Left renal cortex interstitium (tissue), 4 donors: ENCODE measurements around the gene DLGAP1. TPM values are rescaled to one million over a fixed set of nuclear protein-coding genes. Genes with fewer than 3 reads are reported as not detected.
"Not testable (repeated sequence)": the region's sequence is repeated elsewhere in the genome, so short reads cannot be mapped to it uniquely, and the experiment has no call there.

Experiments used
- DNase-seq, 4 donors: peaks; one replicate each; pipeline ENCODE4 v3.0.0-alpha.2; 2013; ENCODE audit warnings: low read depth in 4 of 4, low spot score in 2 of 4, missing footprints in 1 of 4
- polyA plus RNA-seq, 4 donors: library from polyadenylated mRNA; unstranded; fragments of 120-200 nt; gene quantifications; one replicate each; pipeline ENCODE4 v1.2.1, GENCODE V29; 2013; ENCODE audit not compliant: insufficient read length in 4 of 4

The DLGAP1 gene
- polyA plus RNA-seq, 4 donors, result 4.1 to 5.3 (median 4.9) TPM

DNA sequence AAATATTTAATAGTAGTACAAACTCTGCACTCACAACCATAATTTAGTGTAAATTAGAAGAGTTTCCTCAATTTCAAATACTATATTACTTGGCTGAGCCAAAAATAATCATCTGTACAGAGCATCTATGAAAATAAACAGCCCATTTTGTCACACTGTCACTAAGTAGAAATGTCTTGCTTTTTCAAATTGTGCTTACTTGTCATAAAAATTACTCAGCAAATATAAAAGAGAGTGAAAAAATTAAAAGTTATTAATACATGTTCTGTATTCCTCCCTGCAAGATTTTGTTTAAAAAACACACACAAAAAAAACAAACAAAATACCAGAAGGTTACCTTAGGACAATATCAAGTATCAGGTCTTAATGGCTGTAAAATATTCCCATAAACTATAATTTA lies 155.7 kb downstream of the DLGAP1 start:
- no peak for DNase-seq

DNA sequence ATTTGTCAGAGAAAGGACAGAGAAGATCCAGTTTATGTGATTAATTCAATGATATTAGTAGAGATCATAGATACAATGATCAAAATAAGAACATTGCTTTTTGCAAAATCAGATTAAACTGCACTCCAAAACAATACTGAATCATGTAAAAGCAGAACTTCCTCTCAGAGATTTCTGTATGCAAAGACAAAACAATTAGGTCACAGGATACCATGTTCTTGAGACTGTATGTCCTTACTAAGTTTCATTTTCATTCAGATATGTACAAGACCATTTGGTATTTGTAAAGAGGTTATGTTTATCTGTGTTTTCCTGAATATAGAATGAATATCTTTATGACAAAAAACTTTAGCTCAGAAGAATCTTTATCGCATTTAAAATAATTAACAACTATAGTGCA lies 161.8 kb downstream of the DLGAP1 start:
- DNase-seq, result no peak

DNA sequence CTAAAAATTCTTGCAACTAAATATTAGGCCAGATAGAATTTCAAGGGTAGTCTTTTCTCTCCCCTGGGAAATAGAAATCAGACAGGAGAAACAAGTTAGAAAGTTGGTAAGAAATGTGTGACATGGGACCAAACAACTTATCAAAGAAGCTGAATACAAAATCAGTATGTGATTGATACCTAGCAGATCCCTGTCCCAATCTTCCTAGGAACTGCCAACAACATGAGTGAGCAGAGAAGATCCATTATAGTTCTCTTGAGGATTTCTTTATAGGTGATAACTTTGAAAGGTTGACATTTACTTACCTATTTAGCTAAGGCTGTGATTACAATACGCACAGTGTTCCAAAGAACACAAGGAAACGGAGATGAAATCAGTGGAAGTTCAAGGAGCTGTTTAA lies 162.4 kb downstream of the DLGAP1 start:
- no peak for DNase-seq

DNA sequence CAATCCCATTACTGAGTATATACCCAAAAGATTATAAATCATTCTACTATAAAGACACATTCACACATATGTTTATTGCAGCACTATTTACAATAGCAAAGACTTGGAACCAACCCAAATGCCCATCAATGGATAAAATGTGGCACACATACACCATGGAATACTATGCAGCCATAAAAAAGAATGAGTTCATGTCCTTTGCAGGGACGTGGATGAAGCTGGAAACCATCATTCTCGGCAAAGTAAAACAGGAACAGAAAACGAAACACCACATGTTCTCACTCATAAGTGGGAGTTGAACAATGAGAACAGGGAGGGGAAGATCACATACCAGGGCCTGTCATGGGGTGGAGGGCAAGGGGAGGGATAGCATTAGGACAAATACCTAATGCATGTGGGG lies 167.8 kb downstream of the DLGAP1 start:
- not testable (repeated sequence) for DNase-seq

DNA sequence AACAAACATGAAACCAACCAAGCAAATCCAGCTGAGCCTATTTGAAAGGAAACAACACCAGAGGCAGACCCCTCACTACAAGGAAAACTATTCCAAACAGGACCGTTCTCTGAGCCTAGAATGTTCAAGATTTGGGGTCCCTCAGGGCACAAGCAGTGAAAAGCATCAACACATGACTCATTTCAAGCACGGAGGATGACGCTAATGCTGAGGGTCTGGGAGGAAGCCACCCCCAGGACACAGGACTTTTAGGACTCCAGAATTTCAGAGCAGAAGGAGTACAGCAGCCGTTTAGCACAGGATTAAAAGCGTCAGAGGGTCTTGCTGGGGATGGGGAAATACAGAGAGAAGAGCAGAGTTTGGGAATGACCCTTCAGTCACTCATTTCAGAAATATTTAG lies 168.9 kb downstream of the DLGAP1 start:
- DNase-seq, result no peak

DNA sequence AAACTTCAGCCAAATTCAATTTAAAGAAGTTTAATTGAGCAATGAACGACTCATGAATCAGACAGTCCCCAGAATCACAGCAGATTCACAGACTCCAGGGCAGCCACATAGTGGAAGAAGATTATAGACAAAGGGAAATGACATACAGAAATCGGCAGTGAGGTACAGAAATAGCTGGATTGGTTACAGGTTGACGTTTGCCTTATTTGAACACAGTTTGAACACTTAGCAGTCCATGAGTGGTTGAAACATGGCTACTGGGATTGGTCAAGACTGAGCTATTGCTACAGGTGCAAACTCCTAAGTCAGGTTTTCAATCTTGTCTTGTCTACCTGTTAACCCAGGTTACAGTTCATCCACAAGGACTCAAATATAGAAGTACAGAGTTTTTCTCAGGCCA lies 169.6 kb downstream of the DLGAP1 start:
- DNase-seq, result no peak

DNA sequence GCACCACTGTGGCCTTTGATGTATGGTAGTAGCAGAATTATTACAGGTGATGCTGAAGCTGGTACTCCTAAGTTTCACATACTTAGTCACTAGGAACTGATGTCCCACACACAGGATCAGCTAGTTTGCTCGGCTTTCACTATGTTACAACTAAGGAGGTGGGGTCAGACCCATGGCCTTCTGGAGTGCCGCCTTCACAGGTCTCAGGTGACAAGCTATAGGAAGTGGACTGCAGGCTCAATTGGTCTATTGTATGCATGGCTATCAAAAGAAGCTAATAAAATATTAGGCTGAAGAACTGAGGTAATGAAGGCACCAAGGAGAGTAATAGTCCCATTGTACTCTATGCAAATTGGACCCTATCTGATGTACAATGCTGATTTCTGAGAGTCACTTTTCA lies 170.6 kb downstream of the DLGAP1 start:
- no peak for DNase-seq

DNA sequence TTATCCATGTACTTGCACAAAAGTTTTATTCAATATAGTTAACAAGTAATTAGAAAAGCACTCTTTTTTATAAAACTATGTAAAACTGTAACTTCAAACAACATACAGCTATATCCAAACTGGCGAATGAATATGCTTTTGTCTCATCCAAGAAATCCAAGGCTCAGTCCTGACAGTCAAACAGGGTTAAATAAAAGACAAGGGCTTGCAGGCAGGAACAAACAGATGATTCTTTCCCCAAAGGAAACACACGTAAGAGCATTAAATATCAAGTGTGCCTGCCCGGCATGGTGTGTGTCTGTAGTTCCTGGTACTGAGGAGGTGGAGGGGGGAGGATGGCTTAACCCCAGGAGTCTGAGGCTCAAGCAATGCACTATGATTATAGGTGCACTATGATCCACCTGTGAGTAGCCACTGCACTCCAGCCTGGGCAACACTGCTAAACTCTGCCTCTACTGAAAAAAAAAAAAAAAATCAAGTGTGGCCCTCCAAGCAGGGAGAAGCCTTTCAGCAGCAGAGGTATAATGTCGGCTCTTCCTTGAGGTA lies 171.3 kb downstream of the DLGAP1 start:
- DNase-seq, result no peak

DNA sequence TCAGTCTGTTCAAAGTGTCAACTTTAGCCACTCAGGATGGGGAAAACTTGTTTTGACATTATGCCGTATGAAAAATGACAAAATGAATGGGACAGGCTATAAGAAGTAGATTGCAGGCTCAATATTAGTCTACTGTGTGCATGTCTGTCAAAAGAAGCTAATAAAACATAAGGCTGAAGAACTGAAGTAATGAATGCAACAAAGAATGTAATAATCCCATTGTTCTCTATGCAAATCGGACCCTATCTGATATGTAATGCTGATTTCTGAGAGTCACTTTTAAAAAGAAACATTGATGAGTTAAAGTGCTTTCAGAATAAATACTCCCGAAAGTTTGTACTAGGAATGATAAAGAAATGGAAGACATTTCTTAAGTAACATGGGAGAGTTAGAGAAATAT lies 172.2 kb downstream of the DLGAP1 start:
- no peak for DNase-seq

DNA sequence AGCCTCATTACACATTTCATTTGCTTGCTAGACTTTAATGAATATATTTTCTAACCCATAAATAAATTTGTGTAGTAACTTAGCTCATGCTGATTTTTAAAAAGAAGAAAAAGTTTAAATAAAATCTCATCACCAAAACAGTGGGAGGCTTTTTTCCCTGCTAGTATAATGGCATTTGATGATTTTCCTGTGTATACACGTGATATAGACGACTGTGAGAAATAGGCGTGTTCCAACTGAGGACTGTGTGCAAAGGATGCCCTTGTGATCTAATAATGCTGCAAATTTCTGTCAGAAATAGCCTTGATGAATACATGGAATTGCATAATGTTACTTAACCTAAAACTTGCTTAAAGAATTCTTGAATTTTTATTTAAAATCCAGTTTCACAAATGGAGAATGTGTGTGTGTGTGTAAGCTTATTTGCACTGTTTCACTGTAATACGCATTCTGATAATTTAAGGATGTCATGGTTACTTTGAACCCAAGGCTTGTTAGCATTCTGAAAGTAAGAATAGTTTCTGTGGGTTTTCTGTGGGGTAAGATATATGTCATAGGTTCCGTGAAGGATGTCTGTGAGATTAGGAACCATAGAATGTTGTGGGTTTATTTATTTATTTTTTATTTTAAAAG lies 178.0 kb downstream of the DLGAP1 start:
- no peak for DNase-seq

DNA sequence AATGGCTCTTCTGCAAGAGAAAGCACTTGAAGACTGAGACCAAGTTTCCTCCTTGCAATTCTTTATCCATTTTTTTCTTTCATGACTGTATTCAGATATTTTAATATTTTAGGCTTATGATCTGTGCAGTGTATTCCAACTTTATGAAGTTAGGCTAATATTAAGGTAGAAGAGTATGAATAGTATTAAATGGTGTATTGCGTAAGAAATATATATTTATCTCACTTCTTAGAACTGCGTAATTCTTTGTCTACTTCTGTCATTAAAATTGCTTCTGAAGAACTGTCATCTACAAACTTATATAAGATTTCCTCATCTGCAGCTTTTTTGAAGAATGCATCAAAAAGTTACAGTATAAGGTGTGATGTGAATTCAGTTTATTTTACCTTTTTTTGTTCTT lies 183.2 kb downstream of the DLGAP1 start:
- no peak for DNase-seq

DNA sequence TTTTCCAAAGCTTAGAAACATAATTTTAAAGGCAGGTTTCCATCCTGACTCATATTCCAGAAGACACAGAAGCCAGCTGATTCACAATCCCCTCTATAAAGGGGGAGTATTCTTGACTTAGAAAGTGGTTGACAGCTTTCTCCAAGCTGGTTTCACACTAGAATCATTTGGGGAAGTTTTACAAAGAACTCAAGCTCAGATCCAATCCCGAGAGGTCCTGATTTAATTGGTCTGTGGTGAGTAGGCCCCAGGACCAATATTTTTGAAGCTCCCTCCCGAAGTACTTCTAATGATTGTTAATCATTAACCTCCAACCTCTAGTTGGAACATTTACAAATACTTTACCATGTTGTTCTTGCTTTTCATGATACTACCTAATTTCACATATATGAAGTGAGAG lies 184.1 kb downstream of the DLGAP1 start:
- DNase-seq, result no peak

DNA sequence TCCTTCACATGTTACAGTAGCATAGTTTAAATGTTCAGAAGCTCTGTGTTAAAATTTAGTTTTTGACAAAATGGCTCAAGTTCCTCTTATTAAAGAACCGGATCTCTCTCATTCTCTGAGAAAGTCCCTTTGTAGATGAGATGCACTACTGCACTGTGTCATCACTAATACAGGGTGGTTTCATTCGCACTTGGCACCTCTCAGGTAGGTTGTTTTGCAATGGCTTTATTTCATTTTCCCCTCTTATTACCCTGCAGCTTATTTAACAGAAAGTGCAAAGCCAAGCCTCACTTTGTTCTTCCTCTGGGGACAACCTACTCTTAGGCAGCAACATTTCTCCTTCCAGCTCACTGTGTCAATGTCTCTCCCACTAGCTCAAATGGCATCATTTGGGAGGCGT lies 185.1 kb downstream of the DLGAP1 start:
- DNase-seq, result no peak

DNA sequence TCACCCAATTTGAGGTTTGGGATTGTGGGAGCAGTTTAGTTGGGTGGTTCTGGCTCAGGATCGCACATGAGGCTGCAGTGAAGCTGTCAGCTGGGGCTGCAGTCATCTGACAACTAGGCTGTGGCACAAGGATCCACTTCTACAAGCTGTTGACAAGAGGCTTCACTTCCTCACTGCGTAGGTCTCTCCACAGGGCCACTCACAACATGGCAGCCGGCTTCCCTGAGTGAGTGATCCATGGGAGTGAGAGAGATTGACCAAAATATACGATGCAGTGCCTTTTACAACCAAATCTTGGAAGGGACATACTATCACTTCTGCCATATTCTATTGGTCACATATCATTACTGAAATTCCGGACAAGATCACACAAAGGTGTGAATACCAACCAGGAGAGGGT lies 187.5 kb downstream of the DLGAP1 start:
- no peak for DNase-seq

DNA sequence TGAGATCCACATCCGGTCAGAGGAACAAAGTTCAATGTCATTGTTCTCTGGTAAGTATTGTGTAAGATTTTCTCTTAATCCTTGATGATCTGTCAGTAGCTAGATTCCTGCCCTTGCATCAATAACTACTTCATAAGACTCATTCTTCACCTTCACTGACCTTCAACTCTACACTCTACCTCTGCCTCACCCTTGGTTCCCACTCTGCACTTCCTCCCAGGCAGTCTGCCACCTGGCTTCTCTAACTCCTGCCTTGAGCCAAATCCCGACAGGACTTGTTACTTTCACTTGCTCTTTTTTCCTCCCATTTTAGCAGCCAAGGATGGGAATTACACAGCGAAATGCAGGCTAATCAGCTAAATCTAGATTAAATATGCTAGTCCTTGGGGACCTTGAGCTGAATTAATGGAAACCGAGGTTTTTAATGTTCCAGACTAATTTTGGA lies 190.7 kb downstream of the DLGAP1 start:
- DNase-seq, result no peak

DNA sequence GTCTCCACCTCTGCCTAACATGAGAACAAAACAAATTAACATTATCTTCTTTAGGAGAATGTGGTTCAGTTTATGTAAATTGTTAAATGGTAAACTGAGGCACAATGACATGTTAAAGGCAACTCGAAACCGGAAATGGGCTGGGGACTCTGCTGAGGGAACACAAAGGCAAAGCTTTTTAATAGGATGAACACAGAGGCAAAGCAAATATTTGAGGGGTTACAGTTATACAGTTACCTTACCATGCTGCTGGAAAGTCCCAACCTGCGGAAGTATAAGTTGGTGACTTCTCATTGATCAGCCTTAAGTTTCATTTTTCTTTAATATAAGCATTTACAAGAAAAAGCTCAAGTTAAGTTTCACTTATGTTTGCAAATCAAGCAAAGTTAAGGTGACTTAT lies 195.0 kb downstream of the DLGAP1 start:
- DNase-seq, result no peak

DNA sequence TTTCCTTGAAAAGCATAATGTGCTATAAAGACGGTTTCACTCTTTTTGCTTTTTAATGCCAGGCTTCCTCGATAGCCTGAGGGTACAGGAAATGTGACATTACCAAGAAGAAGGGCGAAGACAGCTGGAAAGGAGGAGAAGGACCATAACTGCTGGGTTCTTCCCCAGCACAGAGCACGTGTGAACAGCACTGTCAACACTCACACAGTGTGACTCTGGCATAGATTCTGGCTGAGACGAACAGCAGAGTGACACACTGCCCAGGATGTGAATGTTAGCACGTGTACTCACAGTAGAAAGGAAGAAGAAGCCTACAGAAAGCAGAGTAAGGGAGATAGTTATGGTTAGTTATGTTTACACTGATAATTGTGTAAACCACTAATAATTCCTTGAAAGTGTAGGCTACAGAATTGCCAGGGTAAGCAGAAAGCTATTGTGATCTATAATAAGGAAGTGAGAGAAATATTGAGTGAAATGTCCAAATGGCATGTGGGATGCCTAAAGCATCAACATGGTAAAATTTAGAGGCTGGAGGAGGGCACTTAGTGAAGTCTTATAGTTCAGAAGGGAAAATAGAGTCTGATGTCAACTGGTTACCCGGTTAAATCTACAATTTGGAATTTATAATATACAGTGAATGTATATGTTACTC lies 198.2 kb downstream of the DLGAP1 start:
- DNase-seq, result no peak

DNA sequence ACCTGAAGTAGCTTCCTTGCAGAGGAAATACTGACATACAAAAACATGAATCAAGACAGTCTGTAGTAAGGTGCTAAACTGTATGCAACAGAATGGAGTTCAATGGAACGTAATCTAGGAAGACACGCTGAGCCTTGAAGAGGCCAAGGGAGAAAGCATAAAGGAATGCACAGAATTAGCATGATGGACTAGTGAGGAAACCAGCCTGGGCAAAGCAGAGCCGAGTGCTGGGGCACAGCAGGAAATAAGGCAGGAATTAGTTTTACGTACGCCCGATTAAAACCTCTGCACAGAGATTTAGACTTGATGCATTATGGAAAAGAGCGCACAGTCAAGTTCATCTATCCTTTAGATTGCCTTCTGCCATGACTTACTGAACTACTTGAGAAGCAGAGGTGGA lies 200.3 kb downstream of the DLGAP1 start:
- DNase-seq, result no peak

DNA sequence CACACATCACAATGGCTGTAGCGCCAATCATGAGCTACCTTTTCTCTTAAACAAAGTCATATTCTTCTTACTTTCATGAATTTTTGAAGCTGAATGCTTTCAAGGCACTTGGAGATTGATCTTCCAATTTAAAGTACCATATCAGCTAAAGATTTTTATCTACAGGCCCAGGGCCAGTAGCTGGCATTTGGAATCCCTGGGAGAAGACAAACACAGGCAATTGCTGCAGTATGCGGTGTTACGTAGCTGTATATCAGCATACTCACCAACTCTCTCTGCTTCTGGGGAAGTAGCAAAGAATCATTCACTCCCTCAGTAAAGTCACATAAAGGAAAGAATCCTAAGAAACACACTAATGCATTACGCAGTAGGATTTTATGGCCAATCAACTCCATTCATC lies 202.3 kb downstream of the DLGAP1 start:
- no peak for DNase-seq

DNA sequence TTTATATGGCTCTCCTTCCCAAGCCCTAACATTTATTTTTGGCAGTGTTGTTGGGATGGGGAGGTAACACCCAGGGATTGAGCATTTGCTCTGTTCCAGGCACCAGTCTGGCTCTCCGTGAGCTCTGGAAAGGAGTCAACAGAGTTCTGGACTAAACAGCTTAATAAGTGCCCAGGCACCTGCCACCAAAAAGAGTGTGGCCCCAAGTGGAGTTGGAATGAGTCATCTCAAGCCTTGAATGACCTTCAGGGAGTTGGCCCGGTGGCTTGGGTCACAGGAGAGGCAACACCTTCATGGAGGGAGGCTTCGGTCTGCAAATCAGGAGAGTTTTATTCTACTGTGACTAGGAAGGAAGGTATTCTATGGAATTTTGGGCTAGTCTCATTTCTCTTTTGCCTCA lies 203.2 kb downstream of the DLGAP1 start:
- DNase-seq, result no peak

DNA sequence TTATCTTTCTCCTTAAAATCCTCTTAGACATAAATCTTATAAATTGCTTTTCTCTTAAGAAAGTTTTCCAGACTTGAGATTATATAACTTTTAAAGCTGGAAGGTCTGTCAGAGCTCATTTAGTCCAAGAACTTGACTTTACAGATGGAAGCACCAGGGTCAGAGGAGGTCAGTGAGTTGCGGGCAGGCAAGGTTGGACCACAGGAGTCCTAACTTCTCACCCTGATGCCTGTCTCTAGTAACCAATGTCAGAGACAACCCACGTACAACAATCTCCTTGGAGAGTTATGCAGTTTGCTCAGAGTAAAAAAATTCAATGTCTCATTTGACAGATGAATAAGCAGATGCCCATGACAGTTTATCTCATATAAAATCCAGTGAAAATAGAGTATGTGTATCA lies 203.9 kb downstream of the DLGAP1 start:
- DNase-seq, result no peak

DNA sequence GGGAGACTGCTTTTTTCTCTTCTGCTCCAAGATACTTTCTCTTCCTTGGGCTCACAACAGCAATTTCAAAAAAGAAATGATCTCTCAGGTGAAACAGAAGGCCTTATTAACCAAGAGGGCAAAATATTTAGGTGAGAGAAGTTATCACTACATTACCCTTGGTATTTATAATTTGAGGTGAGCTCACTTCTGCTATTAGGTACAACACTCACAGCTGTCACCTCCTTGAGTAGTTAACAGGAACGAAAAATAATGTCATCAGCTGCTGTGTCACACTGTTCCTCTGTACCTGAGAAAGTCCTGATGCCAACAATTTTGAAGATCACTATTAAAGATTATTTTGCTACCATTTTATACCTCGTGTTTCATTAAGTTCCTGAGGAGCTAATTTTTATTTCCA lies 205.0 kb downstream of the DLGAP1 start:
- DNase-seq, result no peak
